Fibroblast of skin of left quadriceps (primary cell): Measurements from ENCODE around the gene SMC6.
A peak's percentile ranks its signal among the peaks of the same experiment; 100 is the strongest.

Experiments
- DNase-seq, 2 experiments: peaks; one replicate each; pipeline ENCODE4 v3.0.0-alpha.2; 2013; ENCODE audit warnings: low read depth in 2 of 2

The SMC6 gene

DNA sequence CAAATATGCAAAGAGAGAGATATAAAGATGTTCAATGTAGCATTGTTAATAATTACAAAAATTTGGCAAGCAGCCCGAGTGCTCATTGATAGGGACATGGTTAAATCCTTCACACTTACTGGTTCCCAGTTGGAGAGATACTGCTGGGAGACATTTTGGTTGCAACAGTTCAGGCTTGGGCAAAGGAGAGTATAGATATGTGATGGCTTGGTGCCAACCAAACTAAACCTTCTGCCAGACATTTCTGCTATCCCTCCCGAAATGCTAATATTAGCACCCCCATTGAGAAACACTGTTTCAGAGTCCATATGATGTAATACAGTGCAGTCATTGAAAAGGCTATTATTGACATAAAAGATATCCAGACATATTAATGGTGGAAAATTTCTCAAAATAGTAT lies 11.8 kb upstream of the SMC6 start:
- DNase-seq, result no peak

GRCh38 chr2:17763641-17764333 lies 10.2 kb upstream of the SMC6 start:
- DNase-seq, result no peak

GRCh38 chr2:17762451-17762850 lies 8.8 kb upstream of the SMC6 start:
- DNase-seq, result no peak

DNA sequence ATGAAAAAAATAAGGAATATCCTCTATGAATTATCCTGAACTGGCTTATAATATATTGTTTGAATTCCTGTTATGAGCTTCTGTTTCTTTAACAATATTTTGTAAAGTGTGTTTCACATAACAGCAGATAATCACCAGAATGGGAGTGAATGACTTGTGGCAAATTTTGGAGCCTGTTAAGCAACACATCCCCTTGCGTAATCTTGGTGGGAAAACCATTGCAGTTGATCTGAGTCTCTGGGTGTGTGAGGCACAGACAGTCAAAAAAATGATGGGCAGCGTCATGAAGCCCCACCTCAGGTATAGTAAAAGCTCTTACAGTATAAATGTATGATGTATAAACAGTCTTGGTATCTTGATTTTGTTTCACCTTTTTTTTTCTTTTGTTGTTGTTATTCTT lies 6.2 kb upstream of the SMC6 start:
- no peak for DNase-seq

- DNase-seq, result no peak
Observed at GRCh38 chr2:17758118-17758517, 4.5 kb upstream of the SMC6 start.

DNA sequence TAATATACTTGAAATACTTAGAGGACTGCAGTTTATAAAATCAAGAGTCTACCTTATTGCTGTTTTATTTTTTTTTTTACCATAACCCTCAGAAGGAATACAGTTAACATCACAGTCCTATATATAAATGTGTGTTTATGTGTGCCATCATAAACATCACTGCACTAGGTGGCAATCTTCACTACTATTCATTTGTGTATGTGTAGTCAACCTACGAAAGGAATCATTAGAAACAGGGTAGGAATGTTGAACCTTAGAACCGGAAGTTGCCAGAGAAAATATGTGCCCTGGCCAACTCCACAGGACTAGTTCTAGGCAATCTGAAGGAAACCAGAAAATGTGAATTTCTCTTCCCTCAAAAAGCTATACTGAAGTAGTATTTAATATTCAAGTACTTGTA lies 3.7 kb upstream of the SMC6 start:
- DNase-seq, result peak in 1 of 2 experiments; percentile 21

DNA sequence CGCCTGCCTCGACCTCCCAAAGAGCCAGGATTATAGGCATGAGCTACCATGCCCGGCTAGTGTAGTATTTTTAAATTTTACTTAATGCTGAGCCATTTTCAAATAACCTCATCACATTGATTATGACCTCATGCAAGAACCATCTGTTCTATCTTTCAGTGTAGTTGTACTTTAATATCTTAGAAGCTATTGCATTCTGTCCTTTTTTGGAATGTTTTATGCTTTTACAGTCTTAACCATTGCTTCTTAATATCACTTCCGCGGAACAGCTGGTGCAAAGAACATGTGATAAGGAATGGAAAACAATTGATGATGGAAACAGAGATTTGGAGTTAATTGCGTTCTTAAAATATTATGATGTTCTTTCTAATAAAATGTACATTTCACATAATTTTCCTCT lies 3.1 kb upstream of the SMC6 start:
- DNase-seq, result no peak

DNA sequence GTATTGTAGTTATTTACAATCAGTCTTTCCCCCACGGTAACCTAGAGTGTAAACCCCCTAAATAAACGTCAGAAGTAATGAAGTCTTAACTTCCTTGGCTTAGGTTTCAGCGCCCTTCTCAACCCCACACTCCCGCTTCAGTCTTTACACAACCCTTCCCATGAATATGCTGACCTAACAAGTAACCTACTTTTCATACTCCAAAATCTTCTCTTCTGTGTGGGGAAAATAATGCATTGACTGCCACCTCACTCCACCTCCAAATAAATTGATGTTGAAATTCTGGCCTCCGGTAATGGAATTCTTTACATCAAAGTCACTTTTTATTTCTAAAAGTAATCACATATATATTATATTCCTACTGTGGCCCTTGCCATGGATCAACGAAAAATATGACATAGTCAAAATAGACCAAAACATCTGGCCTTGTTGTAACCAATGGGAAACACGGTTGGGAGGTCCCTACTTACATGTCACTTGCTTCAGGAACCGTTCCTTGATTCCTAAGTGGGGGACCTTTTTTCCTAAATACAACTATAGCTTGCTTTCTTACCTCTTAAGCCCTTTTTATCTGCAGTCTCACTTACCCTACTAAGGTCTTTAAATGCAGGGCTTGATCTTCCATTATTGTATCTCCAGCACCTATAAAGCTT lies 1.3 kb upstream of the SMC6 start:
- DNase-seq, result no peak

DNA sequence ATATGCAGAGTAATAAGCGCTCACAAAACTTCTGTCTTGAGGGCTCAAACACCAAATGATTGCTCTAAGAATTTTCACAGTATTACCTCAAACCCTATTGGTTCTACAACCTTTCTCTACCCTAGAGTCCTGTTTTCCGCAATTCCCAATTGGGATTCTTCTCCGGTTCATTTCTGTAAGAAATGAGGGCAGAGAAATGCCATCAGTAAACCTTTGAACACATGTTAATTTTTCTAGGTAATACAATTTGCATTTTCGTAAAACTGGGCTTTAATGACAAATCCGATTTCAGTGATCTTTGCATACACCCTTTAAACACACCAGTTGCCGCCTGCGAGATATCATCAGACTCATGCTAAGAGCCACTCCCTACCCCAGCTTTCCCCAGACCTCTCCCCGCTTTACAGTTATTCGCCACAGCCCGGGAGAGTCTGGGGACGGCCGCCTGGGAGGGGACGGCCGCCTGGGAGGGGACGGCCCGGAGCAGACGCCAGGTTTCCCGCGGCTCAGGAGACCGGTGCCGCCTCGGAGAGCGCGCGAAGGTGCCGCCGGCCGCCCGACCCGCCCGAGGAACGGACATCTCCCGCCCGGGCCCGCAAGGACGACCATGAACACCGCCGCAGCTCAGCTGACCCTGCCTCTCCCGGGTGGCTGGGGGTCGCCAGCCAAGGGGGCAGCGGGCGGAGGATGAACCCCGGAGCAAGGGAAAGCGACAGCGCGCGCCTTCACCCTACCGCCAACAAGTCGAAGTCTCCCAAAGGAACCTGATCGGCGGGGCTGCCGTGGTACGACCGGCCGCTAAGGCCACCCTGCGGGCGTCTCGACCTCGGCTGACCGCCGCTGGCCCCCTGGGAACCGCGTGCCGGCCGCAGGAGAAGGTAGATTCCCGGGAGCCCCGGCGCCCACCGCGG lies 463 bp downstream of the SMC6 start:
- no peak for DNase-seq

GRCh38 chr2:17752246-17752645 lies 1.4 kb downstream of the SMC6 start:
- no peak for DNase-seq

DNA sequence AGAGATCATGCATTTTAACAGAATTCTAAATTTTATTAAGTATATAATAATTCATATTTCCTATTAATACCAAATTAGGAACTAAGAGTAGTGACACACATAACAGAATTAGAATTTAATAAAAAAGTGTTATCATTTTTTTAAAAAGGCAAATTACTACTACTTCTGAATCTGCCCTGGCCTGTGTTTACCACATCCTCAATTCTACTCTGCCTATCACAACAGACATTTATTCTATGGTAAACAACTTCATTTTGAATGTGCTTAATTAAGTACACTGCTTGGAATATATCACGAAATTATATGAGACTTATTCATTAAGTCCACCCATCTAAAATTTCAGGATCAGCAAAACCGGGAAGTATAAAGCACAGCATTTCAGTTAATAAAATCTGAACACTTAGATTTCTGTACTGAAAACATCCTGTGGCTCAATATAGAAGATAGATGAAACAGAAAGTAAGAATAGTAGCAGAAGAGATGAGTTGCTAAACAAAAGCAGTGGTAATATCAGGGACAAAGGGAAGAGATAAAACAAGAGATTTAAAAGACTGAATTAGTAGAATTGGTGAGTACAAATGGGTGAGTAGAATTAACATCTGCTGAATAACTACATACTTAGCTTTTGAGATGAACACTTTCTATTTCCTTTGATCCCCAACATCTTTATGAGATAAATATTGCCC lies 3.7 kb downstream of the SMC6 start:
- DNase-seq, result no peak

GRCh38 chr2:17748745-17749144 lies 4.9 kb downstream of the SMC6 start:
- DNase-seq, result no peak

GRCh38 chr2:17747684-17748452 lies 5.7 kb downstream of the SMC6 start:
- no peak for DNase-seq

DNA sequence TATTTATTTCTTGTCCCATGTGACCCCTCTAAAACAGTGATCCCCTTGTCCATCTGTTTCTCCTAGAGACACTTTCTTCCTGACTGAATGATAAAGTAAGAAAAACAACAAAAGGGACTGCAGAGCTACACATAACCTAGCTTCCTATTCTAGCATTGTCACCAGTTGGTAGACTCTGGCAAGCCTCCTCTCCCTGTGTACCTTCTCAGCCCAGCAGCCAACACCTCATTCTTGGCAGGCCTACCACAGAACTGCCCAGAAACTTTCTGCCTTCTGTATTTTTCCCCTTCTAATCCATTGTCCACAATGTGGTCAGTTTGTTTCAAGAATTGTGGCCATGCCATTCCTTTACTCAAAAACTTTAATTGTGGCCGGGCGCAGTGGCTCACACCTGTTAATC lies 13.4 kb downstream of the SMC6 start:
- DNase-seq, result no peak

GRCh38 chr2:17736989-17737388 lies 16.6 kb downstream of the SMC6 start:
- DNase-seq, result peak; percentile 31 to 37

DNA sequence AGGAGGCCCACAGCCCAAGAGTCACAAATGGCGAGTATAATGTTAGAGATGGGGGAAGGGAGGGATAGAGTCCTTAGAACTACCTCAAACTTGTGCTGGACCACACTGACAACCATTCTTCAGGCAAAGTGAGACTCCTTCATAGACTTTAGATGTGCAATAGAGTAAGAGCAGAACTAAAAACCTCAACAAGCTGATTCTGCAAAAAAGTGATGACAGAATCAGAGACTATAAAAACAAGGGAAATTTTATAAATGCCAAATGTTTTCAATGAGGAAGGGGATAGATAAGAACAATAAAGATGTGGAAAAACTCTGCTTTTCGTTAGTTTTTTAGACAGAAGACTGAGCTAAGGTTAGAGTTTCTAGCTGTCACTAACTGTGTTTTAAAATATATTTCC lies 17.7 kb downstream of the SMC6 start:
- DNase-seq, result no peak

DNA sequence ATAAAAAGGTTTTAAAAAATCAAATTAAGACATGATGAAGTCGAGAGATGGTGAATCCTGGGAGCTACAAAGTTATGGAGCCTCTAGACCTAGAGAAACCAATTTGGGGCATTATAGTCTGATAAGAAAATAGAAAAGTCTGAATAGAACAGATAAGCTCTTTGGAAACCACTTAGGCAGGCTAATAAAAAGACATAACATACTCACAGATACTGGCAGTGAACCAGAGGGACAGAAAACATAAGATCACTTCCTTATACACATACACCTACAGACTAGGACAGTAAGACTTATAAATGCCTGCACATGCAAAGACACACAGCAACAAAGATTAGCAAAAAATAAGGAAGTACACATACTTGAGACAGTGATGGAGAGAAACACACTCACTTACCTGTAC lies 20.0 kb downstream of the SMC6 start:
- no peak for DNase-seq

DNA sequence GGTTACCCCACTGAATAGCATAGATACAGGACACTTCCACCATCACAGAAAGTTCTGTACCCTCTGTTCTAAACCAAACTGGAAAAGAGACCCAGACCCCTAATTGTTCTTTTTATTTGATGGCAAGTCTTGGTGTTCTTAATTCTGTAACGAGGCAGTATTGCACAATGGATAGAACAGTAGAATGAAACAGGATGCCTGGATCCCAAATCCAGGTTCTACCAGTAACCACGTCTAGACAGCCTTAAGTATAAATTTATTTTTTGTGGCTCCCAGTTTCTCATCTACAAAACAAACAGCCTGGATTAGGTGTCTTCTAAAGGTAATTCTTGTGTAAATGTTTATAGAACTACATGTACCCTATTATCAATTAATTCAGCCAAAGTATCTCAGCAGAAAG lies 23.7 kb downstream of the SMC6 start:
- no peak for DNase-seq

DNA sequence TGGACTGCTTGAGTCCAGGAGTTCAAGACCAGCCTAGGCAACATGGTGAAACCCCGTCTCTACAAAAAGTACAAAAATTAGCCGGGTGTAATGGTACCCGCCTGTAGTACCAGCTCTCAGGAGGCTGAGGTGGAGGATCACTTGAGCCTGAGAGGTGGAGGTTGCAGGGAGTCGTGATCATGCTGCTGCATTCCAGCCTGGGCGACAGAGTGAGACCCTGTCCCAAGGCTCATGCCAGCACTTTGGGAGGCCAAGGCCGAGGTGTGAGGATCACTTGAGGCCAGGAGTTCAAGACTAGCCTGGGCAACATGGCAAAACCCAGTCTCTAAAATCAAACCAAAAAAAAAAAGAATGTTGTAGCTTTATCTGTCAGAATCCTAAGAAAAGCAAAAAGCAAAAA lies 25.4 kb downstream of the SMC6 start:
- no peak for DNase-seq

GRCh38 chr2:17719562-17720371 lies 33.8 kb downstream of the SMC6 start:
- DNase-seq, result no peak

- no peak for DNase-seq
Observed at GRCh38 chr2:17718689-17719088, 34.9 kb downstream of the SMC6 start.
